PC-9 (cell line): ENCODE measurements around the gene DAGLB. TPM values are rescaled to one million over a fixed set of nuclear protein-coding genes. Genes with fewer than 3 reads are reported as not detected.
"Not testable (repeated sequence)": the region's sequence is repeated elsewhere in the genome, so short reads cannot be mapped to it uniquely, and the experiment has no call there.

ENCODE experiments used
- BruUV-seq: library from RNA; stranded (reverse); fragments of 400-500 nt; replicated peaks from 2 replicates; lab custom pipeline; 2021; lab: Mats Ljungman, UMichigan
- CTCF ChIA-PET: fragments of 300-600 bp; sonication (Branson Sonifier 250); formaldehyde crosslinking; loops from one replicate; lab custom pipeline; 2022; ENCODE audit warnings: antibody characterized with exemption; lab: Charles Lee
- POLR2A ChIA-PET: fragments of 300-600 bp; sonication (Branson Sonifier 250); formaldehyde crosslinking; loops from one replicate; lab custom pipeline; 2022; ENCODE audit warnings: antibody characterized with exemption; ENCODE audit not compliant: unreplicated experiment; lab: Charles Lee
- DNase-seq, 2 experiments: peaks; one replicate each; pipeline versions ENCODE4 v3.0.0 to v3.0.0-alpha.2; 2015 to 2022; ENCODE audit warnings: mixed read lengths in 1 of 2
- H2AFZ ChIP-seq: fragments of 200-600 bp; sonication (generic); 2 replicates; pipeline ENCODE4 v1.8.1; 2017; ENCODE audit warnings: antibody characterized with exemption
- H3F3A ChIP-seq: fragments of 200-600 bp; sonication (generic); 2 replicates; pipeline ENCODE4 v1.8.1; 2017; ENCODE audit warnings: antibody characterized with exemption, mild to moderate bottlenecking, low read depth; ENCODE audit not compliant: insufficient read depth
- H3K27ac ChIP-seq: fragments of 200-600 bp; sonication (generic); 2 replicates; pipeline ENCODE4 v1.6.1; 2016; ENCODE audit warnings: mixed run types
- H3K27me3 ChIP-seq: fragments of 200-600 bp; sonication (generic); 2 replicates; pipeline ENCODE4 v1.6.1; 2016; ENCODE audit warnings: low read depth, mixed run types; ENCODE audit not compliant: insufficient read depth
- H3K36me3 ChIP-seq: fragments of 200-600 bp; sonication (generic); 2 replicates; pipeline ENCODE4 v1.6.1; 2016; ENCODE audit warnings: low read depth, mixed run types
- H3K4me1 ChIP-seq: fragments of 200-600 bp; sonication (generic); replicated peaks from 2 replicates; pipeline ENCODE4 v1.6.1; 2016; ENCODE audit warnings: mixed run types; ENCODE audit not compliant: insufficient read depth
- H3K4me2 ChIP-seq: fragments of 200-600 bp; sonication (generic); 2 replicates; pipeline ENCODE4 v1.6.1; 2017; ENCODE audit warnings: mixed run types
- H3K4me3 ChIP-seq: fragments of 200-600 bp; sonication (generic); 2 replicates; pipeline ENCODE4 v1.6.1; 2016; ENCODE audit warnings: mixed run types
- H3K79me2 ChIP-seq: fragments of 200-600 bp; sonication (generic); 2 replicates; pipeline ENCODE4 v1.6.1; 2017; ENCODE audit warnings: low read depth, mixed run types
- H3K9me2 ChIP-seq: fragments of 200-600 bp; sonication (generic); 2 replicates; pipeline ENCODE4 v1.8.1; 2017; ENCODE audit warnings: mild to moderate bottlenecking; ENCODE audit not compliant: insufficient read depth
- H3K9me3 ChIP-seq: fragments of 200-600 bp; sonication (generic); 2 replicates; pipeline ENCODE4 v1.8.1; 2016; ENCODE audit warnings: low read depth; ENCODE audit not compliant: insufficient read depth
- H4K20me1 ChIP-seq: fragments of 200-600 bp; sonication (generic); 2 replicates; pipeline ENCODE4 v1.8.1; 2017; ENCODE audit not compliant: insufficient read depth
- CTCF ChIP-seq: fragments of 200-600 bp; sonication (generic); conservative IDR thresholded peaks from 2 replicates; pipeline ENCODE4 v1.6.1; 2017; ENCODE audit warnings: mixed run types, antibody characterized with exemption, mild to moderate bottlenecking, moderate library complexity
- EZH2 ChIP-seq: fragments of 200-600 bp; sonication (generic); IDR thresholded peaks from 2 replicates; pipeline ENCODE4 v1.8.0; 2017; ENCODE audit warnings: antibody characterized with exemption, low read depth
- intact Hi-C: fragments of 100-400 bp; cut with micrococcal nuclease; formaldehyde crosslinking; loops from one replicate; pipeline ENCODE4 v1.10.0; 2022; ENCODE audit not compliant: unreplicated experiment
- total RNA-seq: library from RNA; stranded (reverse); gene quantifications from 2 replicates; pipeline ENCODE4 v1.2.3, GENCODE V29; 2021

DAGLB gene
- total RNA-seq, 1 experiment from 2014 or later, result 46.7 TPM

GRCh38 chr7:6379886-6380285 lies 67.9 kb downstream of the DAGLB start:
- TF ChIP-seq EZH2 (no peak), CTCF (no peak)

GRCh38 chr7:6378556-6378955 lies 69.2 kb downstream of the DAGLB start:
- POLR2A ChIA-PET, H3K4me2 ChIP-seq, CTCF ChIA-PET, H3K27me3 ChIP-seq, H3K9me2 ChIP-seq, H2AFZ ChIP-seq, H3K27ac ChIP-seq, DNase-seq, H3K4me3 ChIP-seq, BruUV-seq, H3K9me3 ChIP-seq, intact Hi-C loops: not testable (repeated sequence)
- Histone ChIP-seq H3K79me2 (peaks cover 90% of the 10 kb centered on the region), H3K36me3 (peaks cover 31% of the 10 kb centered on the region; the same call in 1 of the 2 replicates), H3F3A (peaks cover 50% of the 10 kb centered on the region), H3K4me1 (peaks cover 54% of the 10 kb centered on the region), H4K20me1 (peaks cover 83% of the 10 kb centered on the region)

More at GRCh38 chr7:6379886-6380285, 67.9 kb downstream of the DAGLB start:
- Histone ChIP-seq H3K4me2 (peak overlapping the region; percentile 36), H3K4me3 (no peak overlapping the region), H3K9me2 (no peaks in the 10 kb centered on the region), H3K27ac (peak overlapping the region; percentile 17; the same call in 1 of the 2 replicates), H3K79me2 (peaks cover 100% of the 10 kb centered on the region), H2AFZ (no peak overlapping the region), H3K27me3 (no peaks in the 10 kb centered on the region), H4K20me1 (peaks cover 91% of the 10 kb centered on the region), H3F3A (peaks cover 59% of the 10 kb centered on the region), H3K36me3 (peaks cover 31% of the 10 kb centered on the region; the same call in 1 of the 2 replicates), H3K4me1 (peaks cover 67% of the 10 kb centered on the region), H3K9me3 (no peaks in the 10 kb centered on the region)
- intact Hi-C loops, result no loop called here
- ChIA-PET CTCF (no interaction called here), POLR2A (no interaction called here)
- no peak for DNase-seq
- BruUV-seq, result no TSS peak

- Histone ChIP-seq H3K27me3 (no peaks in the 10 kb centered on the region), H2AFZ (no peak overlapping the region), H3K9me2 (no peaks in the 10 kb centered on the region), H4K20me1 (peaks cover 66% of the 10 kb centered on the region), H3K79me2 (peaks cover 72% of the 10 kb centered on the region), H3K4me1 (peaks cover 37% of the 10 kb centered on the region), H3K9me3 (no peaks in the 10 kb centered on the region), H3K4me3 (peak overlapping the region; percentile 99; the same call in 1 of the 2 replicates), H3F3A (peaks cover 50% of the 10 kb centered on the region; the same call in 1 of the 2 replicates), H3K27ac (peak overlapping the region; percentile 21; the same call in 1 of the 2 replicates), H3K4me2 (peak overlapping the region; percentile 100), H3K36me3 (peaks cover 23% of the 10 kb centered on the region; the same call in 1 of the 2 replicates)
- DNase-seq, result no peak
- BruUV-seq, result no TSS peak
- intact Hi-C loops, result no loop called here
- CTCF ChIA-PET, result interaction anchor here (0.7 kb wide), 2 partner anchors 117 to 154 kb away, joined by 7 to 8 read pairs; no protein-coding TSS in a partner anchor
- TF ChIP-seq EZH2 (no peak), CTCF (no peak)
- POLR2A ChIA-PET, result no interaction called here
Observed at GRCh38 chr7:6376820-6377219, 70.9 kb downstream of the DAGLB start.
